Neural progenitor cell (in vitro differentiated cells): Measurements from ENCODE around the gene RNF11. TPM values are rescaled to one million over a fixed set of nuclear protein-coding genes. Genes with fewer than 3 reads are reported as not detected.
A peak's percentile ranks its signal among the peaks of the same experiment; 100 is the strongest.

Source experiments
- DNase-seq: peaks from one replicate; pipeline ENCODE4 v3.0.0-alpha.2; 2016; ENCODE audit warnings: low spot score
- H2AFZ ChIP-seq: fragments of 200-600 bp; sonication (generic); replicated peaks from 2 replicates; pipeline ENCODE4 v1.6.1; 2016; ENCODE audit warnings: antibody characterized with exemption
- H3F3A ChIP-seq: fragments of 200-600 bp; sonication (generic); 2 replicates; pipeline ENCODE4 v1.6.1; 2016; ENCODE audit warnings: antibody characterized with exemption, low read depth
- H3K27ac ChIP-seq: fragments of 200-600 bp; sonication (generic); 2 replicates; pipeline ENCODE4 v1.5.1; 2016; ENCODE audit warnings: mild to moderate bottlenecking
- H3K27me3 ChIP-seq: fragments of 200-600 bp; sonication (generic); 2 replicates; pipeline ENCODE4 v1.6.1; 2016; ENCODE audit warnings: mild to moderate bottlenecking, moderate library complexity
- H3K36me3 ChIP-seq: fragments of 200-600 bp; sonication (generic); 2 replicates; pipeline ENCODE4 v1.5.1; 2016
- H3K4me1 ChIP-seq: fragments of 200-600 bp; sonication (generic); 2 replicates; pipeline ENCODE4 v1.6.1; 2016; ENCODE audit warnings: mixed run types
- H3K4me2 ChIP-seq: fragments of 200-600 bp; sonication (generic); 2 replicates; pipeline ENCODE4 v1.6.1; 2016
- H3K4me3 ChIP-seq: fragments of 200-600 bp; sonication (generic); 2 replicates; pipeline ENCODE4 v1.5.1; 2016
- H3K79me2 ChIP-seq: fragments of 200-600 bp; sonication (generic); 2 replicates; pipeline ENCODE4 v1.6.1; 2016; ENCODE audit warnings: low read depth
- H3K9ac ChIP-seq: fragments of 200-600 bp; sonication (generic); 2 replicates; pipeline ENCODE4 v1.6.1; 2016
- H3K9me3 ChIP-seq: fragments of 200-600 bp; sonication (generic); 2 replicates; pipeline ENCODE4 v1.5.1; 2016; ENCODE audit warnings: low read depth
- H4K20me1 ChIP-seq: fragments of 200-600 bp; sonication (generic); 2 replicates; pipeline ENCODE4 v1.6.1; 2016; ENCODE audit warnings: low read depth
- H3K27ac Mint-ChIP-seq: 3 replicates; pipeline ENCODE4 v1.8.0; 2021; ENCODE audit warnings: mixed read lengths
- H3K27me3 Mint-ChIP-seq: 2 replicates; pipeline ENCODE4 v1.8.0; 2022; ENCODE audit warnings: low read depth, mild to moderate bottlenecking, inconsistent platforms, moderate library complexity, mixed read lengths; ENCODE audit not compliant: insufficient read depth
- H3K36me3 Mint-ChIP-seq: 3 replicates; pipeline ENCODE4 v1.8.0; 2021; ENCODE audit warnings: mixed read lengths
- H3K4me1 Mint-ChIP-seq: 3 replicates; pipeline ENCODE4 v1.8.0; 2021; ENCODE audit warnings: mixed read lengths
- H3K4me3 Mint-ChIP-seq: 3 replicates; pipeline ENCODE4 v1.8.0; 2021; ENCODE audit warnings: mild to moderate bottlenecking, moderate library complexity, mixed read lengths
- H3K9me3 Mint-ChIP-seq: 3 replicates; pipeline ENCODE4 v1.8.0; 2020; ENCODE audit warnings: mixed read lengths
- CTCF ChIP-seq: fragments of 200-600 bp; sonication (generic); IDR thresholded peaks from 2 replicates; pipeline ENCODE4 v1.5.1; 2017; ENCODE audit warnings: antibody characterized with exemption, mild to moderate bottlenecking
- EZH2 ChIP-seq: fragments of 200-600 bp; sonication (generic); IDR thresholded peaks from 2 replicates; pipeline ENCODE4 v1.6.1; 2017; ENCODE audit warnings: antibody characterized with exemption, mild to moderate bottlenecking, moderate library complexity
- EZH2phosphoT487 ChIP-seq: fragments of 200-600 bp; sonication (generic); IDR thresholded peaks from 2 replicates; pipeline ENCODE4 v1.6.1; 2017; ENCODE audit warnings: antibody characterized with exemption
- total RNA-seq: library from RNA; depleted of rRNA; stranded (reverse); fragments of >200 nt; gene quantifications from 2 replicates; pipeline ENCODE4 v1.2.3, GENCODE V29; 2015; ENCODE audit warnings: low replicate concordance

The RNF11 gene
- total RNA-seq, 1 donor from 2014 or later: 108 TPM

GRCh38 chr1:51314974-51315373, 78.9 kb downstream of the RNF11 start:
- Histone ChIP-seq H3K27me3 (no peaks in the 10 kb centered on the region), H3K79me2 (no peaks in the 10 kb centered on the region), H3K9me3 (no peaks in the 10 kb centered on the region), H3F3A (no peaks in the 10 kb centered on the region), H2AFZ (no peak overlapping the region), H3K4me3 (no peak overlapping the region), H3K9ac (no peak overlapping the region), H3K36me3 (no peaks in the 10 kb centered on the region), H4K20me1 (no peaks in the 10 kb centered on the region), H3K4me1 (peaks cover 7% of the 10 kb centered on the region), H3K4me2 (no peak overlapping the region), H3K27ac (no peak overlapping the region)
- DNase-seq: no peak
- Mint-ChIP-seq H3K9me3 (no peaks in the 10 kb centered on the region), H3K4me1 (peaks cover 19% of the 10 kb centered on the region), H3K36me3 (no peaks in the 10 kb centered on the region), H3K27ac (no peak overlapping the region), H3K4me3 (no peak overlapping the region), H3K27me3 (peaks cover 9% of the 10 kb centered on the region)
- TF ChIP-seq EZH2phosphoT487 (no peak), EZH2 (no peak), CTCF (no peak)

GRCh38 chr1:51316113-51316845, 80.2 kb downstream of the RNF11 start:
- no peaks in the 10 kb centered on the region for H3K79me2 ChIP-seq
- no peak overlapping the region for H3K9ac ChIP-seq
- H3K9me3 ChIP-seq: no peaks in the 10 kb centered on the region
- no peaks in the 10 kb centered on the region for H3F3A ChIP-seq
- H3K27ac ChIP-seq: no peak overlapping the region
- H4K20me1 ChIP-seq: no peaks in the 10 kb centered on the region
- Mint-ChIP-seq H3K4me3 (no peak overlapping the region), H3K9me3 (no peaks in the 10 kb centered on the region), H3K27ac (peak overlapping the region; percentile 28), H3K36me3 (no peaks in the 10 kb centered on the region), H3K4me1 (peaks cover 14% of the 10 kb centered on the region), H3K27me3 (peaks cover 5% of the 10 kb centered on the region)
- TF ChIP-seq EZH2phosphoT487 (no peak), CTCF (no peak), EZH2 (no peak)
- no peak overlapping the region for H2AFZ ChIP-seq
- H3K4me2 ChIP-seq: no peak overlapping the region
- H3K36me3 ChIP-seq: no peaks in the 10 kb centered on the region
- H3K4me3 ChIP-seq: no peak overlapping the region
- H3K4me1 ChIP-seq: peaks cover 7% of the 10 kb centered on the region
- no peaks in the 10 kb centered on the region for H3K27me3 ChIP-seq
- DNase-seq: no peak

- Histone ChIP-seq H3K4me2 (peak overlapping the region; percentile 0), H3K9me3 (no peaks in the 10 kb centered on the region), H3K27ac (no peak overlapping the region), H3K79me2 (no peaks in the 10 kb centered on the region), H2AFZ (no peak overlapping the region), H3K4me3 (no peak overlapping the region), H3K4me1 (peaks cover 7% of the 10 kb centered on the region), H3F3A (no peaks in the 10 kb centered on the region), H4K20me1 (no peaks in the 10 kb centered on the region), H3K27me3 (no peaks in the 10 kb centered on the region), H3K36me3 (no peaks in the 10 kb centered on the region), H3K9ac (no peak overlapping the region)
- H3K27ac Mint-ChIP-seq: peak overlapping the region; percentile 28
- TF ChIP-seq EZH2phosphoT487 (no peak), CTCF (no peak)
- DNase-seq: no peak
- H3K4me1 Mint-ChIP-seq: peaks cover 14% of the 10 kb centered on the region
- H3K4me3 Mint-ChIP-seq: no peak overlapping the region
- H3K27me3 Mint-ChIP-seq: peaks cover 5% of the 10 kb centered on the region
- no peaks in the 10 kb centered on the region for H3K9me3 Mint-ChIP-seq
- H3K36me3 Mint-ChIP-seq: no peaks in the 10 kb centered on the region
Observed at GRCh38 chr1:51316846-51317120, 80.7 kb downstream of the RNF11 start.
